Body of pancreas (tissue), 4 donors: ENCODE measurements around the gene LGALS3. TPM values are rescaled to one million over a fixed set of nuclear protein-coding genes. Genes with fewer than 3 reads are reported as not detected.

Experiments used
- ATAC-seq: fragments of 150-250 bp; one replicate; pipeline ENCODE4 v1.9.1; 2016
- DNase-seq, 4 donors: peaks; one replicate each; pipeline ENCODE4 v3.0.0-alpha.2; 2019
- H3K27ac ChIP-seq, 4 donors: fragments of 200-600 bp; sonication (generic); 1 replicate in 3 of 4; 2 replicates in 1 of 4; pipeline versions ENCODE4 v1.5.1 to v1.6.1; 2016 to 2019; ENCODE audit warnings: mild to moderate bottlenecking in 1 of 4, mixed read lengths in 1 of 4, moderate library complexity in 1 of 4
- H3K27me3 ChIP-seq, 2 donors: fragments of 200-600 bp; sonication (generic); one replicate each; pipeline ENCODE4 v1.6.0; 2016; ENCODE audit warnings: mild to moderate bottlenecking in 1 of 2
- H3K36me3 ChIP-seq, 2 donors: fragments of 200-600 bp; sonication (generic); replicated peaks in 1 of 2; 2 replicates each; pipeline ENCODE4 v1.5.1; 2016; ENCODE audit warnings: low read depth in 2 of 2; ENCODE audit not compliant: insufficient read depth in 1 of 2
- H3K4me1 ChIP-seq: fragments of 200-600 bp; sonication (generic); one replicate; pipeline ENCODE4 v1.6.0; 2016
- H3K4me3 ChIP-seq, 2 donors: fragments of 200-600 bp; sonication (generic); 1 replicate in 1 of 2; 2 replicates in 1 of 2; pipeline ENCODE4 v1.5.1; 2016 to 2019
- H3K9me3 ChIP-seq, 3 donors: fragments of 200-600 bp; sonication (generic); 1 replicate in 2 of 3; 2 replicates in 1 of 3; pipeline ENCODE4 v1.5.1; 2016
- POLR2A ChIP-seq, 3 donors: fragments of 450-650 bp; IDR thresholded peaks; one replicate each; pipeline ENCODE4 v1.6.1; 2016; ENCODE audit warnings: antibody characterized with exemption in 3 of 3, mild to moderate bottlenecking in 2 of 3
- WGBS, 2 donors: methylation state at CpG; one replicate each; pipeline ENCODE4 v1.1.5; 2017; 5-methylcytosine and 5-hydroxymethylcytosine counted together
- intact Hi-C: fragments of 100-400 bp; cut with DNase I; formaldehyde crosslinking; loops from one replicate; pipeline ENCODE4 v1.15.1; 2023
- total RNA-seq, 2 donors: library from RNA; depleted of rRNA; stranded (reverse); fragments of >200 nt; gene quantifications; one replicate each; pipeline ENCODE4 v1.1.0, GENCODE V29; 2016
- TF ChIP-seq, protein P1 (sequence below), 7 experiments: fragments of 450-650 bp in 4 of 7; fragments of 200-600 bp in 3 of 7; sonication (generic) in 3 of 7; IDR thresholded peaks; one replicate each; pipeline ENCODE4 v1.5.1; 2016 to 2019; ENCODE audit warnings: antibody characterized with exemption in 7 of 7

The LGALS3 gene
- total RNA-seq, 2 donors from 2014 or later = 53.4 to 145 TPM

DNA sequence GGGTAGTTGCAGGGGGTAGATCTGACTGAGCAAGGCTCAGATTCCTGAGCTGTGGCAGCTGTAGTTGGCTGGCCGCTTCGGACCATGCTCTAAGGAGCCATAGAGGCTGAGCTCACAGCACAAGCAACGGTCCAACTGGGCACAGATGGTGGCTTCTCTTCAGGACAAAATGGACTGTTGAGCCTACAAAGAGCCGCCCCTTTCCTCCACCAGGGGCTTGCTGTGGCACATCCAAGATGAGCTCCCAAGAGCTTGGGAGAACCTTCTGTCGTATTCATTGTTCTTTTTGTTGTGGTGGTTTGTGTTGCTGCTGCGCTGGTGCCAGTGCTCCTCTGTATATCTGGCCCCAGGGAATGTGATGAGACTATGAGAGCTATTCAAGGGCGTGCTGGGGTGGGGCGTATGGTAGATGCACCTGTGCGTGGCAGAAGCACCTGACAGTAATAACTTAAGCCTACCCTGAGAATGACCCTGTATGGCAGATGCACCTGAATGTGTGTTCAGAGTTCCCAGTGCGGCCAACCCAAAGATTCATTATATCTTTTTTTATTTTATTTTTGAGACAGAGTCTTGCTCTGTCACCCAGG is 17.8 kb upstream of the LGALS3 start:
- ATAC-seq (no peak), DNase-seq (no peak)
- H3K4me1 ChIP-seq = peaks cover 32% of the 10 kb centered on the region
- intact Hi-C loops = no loop called here
- no peak overlapping the region for H3K27ac ChIP-seq
- H3K4me3 ChIP-seq = no peak overlapping the region
- 93 to 96% methylated on average over 8 to 10 of the region's 10 CpGs for WGBS, 2 donors
- H3K27me3 ChIP-seq = no peaks in the 10 kb centered on the region
- TF ChIP-seq, protein P1, sequence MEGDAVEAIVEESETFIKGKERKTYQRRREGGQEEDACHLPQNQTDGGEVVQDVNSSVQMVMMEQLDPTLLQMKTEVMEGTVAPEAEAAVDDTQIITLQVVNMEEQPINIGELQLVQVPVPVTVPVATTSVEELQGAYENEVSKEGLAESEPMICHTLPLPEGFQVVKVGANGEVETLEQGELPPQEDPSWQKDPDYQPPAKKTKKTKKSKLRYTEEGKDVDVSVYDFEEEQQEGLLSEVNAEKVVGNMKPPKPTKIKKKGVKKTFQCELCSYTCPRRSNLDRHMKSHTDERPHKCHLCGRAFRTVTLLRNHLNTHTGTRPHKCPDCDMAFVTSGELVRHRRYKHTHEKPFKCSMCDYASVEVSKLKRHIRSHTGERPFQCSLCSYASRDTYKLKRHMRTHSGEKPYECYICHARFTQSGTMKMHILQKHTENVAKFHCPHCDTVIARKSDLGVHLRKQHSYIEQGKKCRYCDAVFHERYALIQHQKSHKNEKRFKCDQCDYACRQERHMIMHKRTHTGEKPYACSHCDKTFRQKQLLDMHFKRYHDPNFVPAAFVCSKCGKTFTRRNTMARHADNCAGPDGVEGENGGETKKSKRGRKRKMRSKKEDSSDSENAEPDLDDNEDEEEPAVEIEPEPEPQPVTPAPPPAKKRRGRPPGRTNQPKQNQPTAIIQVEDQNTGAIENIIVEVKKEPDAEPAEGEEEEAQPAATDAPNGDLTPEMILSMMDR (IDR thresholded peaks at IDR 0.05) = no peak
- TF ChIP-seq POLR2A (IDR thresholded peaks at IDR 0.05) = no peak
- H3K9me3 ChIP-seq = no peaks in the 10 kb centered on the region
- no peaks in the 10 kb centered on the region for H3K36me3 ChIP-seq

DNA sequence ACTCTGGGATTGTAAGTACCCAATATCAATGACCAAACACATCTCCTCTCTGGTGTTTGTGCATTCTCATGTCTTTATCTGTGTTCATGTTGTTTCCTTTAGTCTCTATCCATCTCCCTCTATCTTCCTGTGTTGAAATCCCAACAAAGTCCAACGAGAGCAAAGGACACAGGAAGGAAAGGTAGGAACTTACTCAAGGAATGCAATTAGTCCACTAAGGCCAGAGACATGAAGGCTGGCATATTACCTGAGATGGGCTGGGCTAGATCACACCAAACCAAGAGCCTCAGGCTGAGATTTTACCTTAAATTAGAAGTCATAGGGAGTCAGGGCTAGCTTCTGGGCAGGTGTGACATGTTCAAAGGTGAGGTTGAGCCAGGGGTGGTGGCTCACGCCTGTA is 14.3 kb upstream of the LGALS3 start:
- H3K4me1 ChIP-seq = peaks cover 27% of the 10 kb centered on the region
- H3K27me3 ChIP-seq = no peaks in the 10 kb centered on the region
- WGBS, 2 donors = 83 to 89% methylated on average over 2 of the region's 2 CpGs
- H3K27ac ChIP-seq = peak overlapping the region in 1 of 4 donors; percentile 75
- H3K4me3 ChIP-seq = no peak overlapping the region
- ATAC-seq (no peak), DNase-seq (no peak)
- intact Hi-C loops = no loop called here
- no peaks in the 10 kb centered on the region for H3K36me3 ChIP-seq
- no peak for TF ChIP-seq POLR2A (IDR thresholded peaks at IDR 0.05)
- TF ChIP-seq, protein P1 (IDR thresholded peaks at IDR 0.05) = no peak
- H3K9me3 ChIP-seq = no peaks in the 10 kb centered on the region

DNA sequence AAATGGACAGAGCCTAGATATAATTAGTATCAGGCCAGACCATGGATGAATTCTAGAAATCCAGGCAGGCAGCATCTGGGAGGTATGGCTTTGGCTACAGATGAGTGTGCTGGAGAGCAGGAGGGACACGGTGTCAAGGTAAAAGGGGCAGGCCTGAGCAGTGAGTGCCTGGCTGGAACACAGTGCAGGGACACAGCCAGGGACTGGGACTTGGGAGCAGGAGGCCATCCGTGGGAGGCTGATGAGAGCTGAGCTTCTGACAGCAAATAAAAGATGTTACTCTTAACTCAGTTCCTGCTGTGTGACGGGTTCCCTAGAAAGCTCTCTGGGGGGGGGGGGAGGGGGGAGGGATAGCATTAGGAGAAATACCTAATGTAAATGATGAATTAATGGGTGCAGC is 13.6 kb upstream of the LGALS3 start:
- DNase-seq (peak in 3 of 4 donors; percentile 29 to 61 (median 34)), ATAC-seq (no peak)
- peaks cover 28% of the 10 kb centered on the region for H3K4me1 ChIP-seq
- no peaks in the 10 kb centered on the region for H3K27me3 ChIP-seq
- TF ChIP-seq, protein P1 (IDR thresholded peaks at IDR 0.05) = no peak
- TF ChIP-seq POLR2A (IDR thresholded peaks at IDR 0.05) = no peak
- no peaks in the 10 kb centered on the region for H3K36me3 ChIP-seq
- no peaks in the 10 kb centered on the region for H3K9me3 ChIP-seq
- H3K4me3 ChIP-seq = no peak overlapping the region
- intact Hi-C loops = no loop called here
- H3K27ac ChIP-seq = peak overlapping the region; percentile 62 to 90 (median 82)
- WGBS, 2 donors = 41 to 45% methylated on average over 3 of the region's 3 CpGs

DNA sequence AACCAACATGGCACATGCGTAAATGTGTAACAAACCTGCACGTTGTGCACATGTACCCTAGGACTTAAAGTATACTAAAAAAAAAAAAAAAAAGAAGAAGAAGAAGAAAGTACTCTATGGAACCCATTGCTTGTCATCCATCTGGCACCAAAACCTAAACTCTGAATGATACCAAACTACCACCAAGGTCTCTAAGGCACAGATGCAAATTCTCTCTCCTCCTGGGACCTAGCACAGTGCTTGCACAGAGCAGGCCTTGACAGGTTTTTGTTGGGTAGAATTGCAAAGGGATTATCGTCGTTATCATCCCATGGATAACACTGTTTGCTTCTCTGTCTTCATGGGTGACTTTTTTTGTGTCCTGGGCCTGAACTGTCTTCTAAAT is 13.2 kb upstream of the LGALS3 start:
- 54 to 68% methylated on average over 4 of the region's 4 CpGs for WGBS, 2 donors
- Histone ChIP-seq H3K4me3 (no peak overlapping the region), H3K9me3 (no peaks in the 10 kb centered on the region), H3K27me3 (no peaks in the 10 kb centered on the region), H3K27ac (peak overlapping the region; percentile 75 to 96 (median 89)), H3K36me3 (no peaks in the 10 kb centered on the region), H3K4me1 (peaks cover 31% of the 10 kb centered on the region)
- intact Hi-C loops = no loop called here
- DNase-seq = no peak
- no peak for ATAC-seq
- no peak for TF ChIP-seq POLR2A (IDR thresholded peaks at IDR 0.05)
- TF ChIP-seq, protein P1 (IDR thresholded peaks at IDR 0.05) = no peak
